ENCODE data around the gene CDH23. TPM values are rescaled to one million over a fixed set of nuclear protein-coding genes. Genes with fewer than 3 reads are reported as not detected.

Gene CDH23
- total RNA-seq, 2 donors from 2014 or later = 3.9 to 74.8 TPM

DNA sequence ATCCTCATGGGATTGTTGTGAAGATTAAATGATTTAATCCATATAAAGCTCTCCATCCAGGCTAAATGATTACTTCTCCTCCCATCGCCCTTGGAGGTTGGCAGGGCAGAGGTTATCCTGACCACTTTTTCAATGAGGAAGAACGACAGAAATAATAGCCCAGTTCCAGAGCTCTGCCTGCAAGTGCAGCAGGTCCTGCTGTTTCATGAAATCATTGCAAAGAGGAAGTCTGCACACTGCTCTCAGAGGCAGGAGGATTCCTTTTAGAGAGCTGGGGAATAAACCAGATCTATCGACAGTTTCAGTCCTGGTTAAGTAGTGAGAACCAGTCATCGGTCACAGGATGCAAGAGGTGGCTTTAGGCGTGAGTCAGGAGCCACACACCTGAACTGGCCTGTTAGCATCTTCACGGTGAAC is 25.0 kb upstream of the CDH23 start:
- Histone ChIP-seq H3K27ac (no peak overlapping the region), H3K4me1 (replicated peaks) (no peaks in the 10 kb centered on the region), H3K27me3 (replicated peaks; ENCODE audit: insufficient read depth) (no peaks in the 10 kb centered on the region), H3K4me3 (no peak overlapping the region), H3K9me3 (no peaks in the 10 kb centered on the region), H3K36me3 (no peaks in the 10 kb centered on the region)
- intact Hi-C loops (cut with DNase I) = no loop called here
- no peak for TF ChIP-seq POLR2A (IDR thresholded peaks at IDR 0.05)
- no peak for TF ChIP-seq POLR2AphosphoS5 (IDR thresholded peaks at IDR 0.05)
- TF ChIP-seq, protein P1, sequence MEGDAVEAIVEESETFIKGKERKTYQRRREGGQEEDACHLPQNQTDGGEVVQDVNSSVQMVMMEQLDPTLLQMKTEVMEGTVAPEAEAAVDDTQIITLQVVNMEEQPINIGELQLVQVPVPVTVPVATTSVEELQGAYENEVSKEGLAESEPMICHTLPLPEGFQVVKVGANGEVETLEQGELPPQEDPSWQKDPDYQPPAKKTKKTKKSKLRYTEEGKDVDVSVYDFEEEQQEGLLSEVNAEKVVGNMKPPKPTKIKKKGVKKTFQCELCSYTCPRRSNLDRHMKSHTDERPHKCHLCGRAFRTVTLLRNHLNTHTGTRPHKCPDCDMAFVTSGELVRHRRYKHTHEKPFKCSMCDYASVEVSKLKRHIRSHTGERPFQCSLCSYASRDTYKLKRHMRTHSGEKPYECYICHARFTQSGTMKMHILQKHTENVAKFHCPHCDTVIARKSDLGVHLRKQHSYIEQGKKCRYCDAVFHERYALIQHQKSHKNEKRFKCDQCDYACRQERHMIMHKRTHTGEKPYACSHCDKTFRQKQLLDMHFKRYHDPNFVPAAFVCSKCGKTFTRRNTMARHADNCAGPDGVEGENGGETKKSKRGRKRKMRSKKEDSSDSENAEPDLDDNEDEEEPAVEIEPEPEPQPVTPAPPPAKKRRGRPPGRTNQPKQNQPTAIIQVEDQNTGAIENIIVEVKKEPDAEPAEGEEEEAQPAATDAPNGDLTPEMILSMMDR (IDR thresholded peaks at IDR 0.05) = no peak
- no peak for DNase-seq (ENCODE audit: low spot score)
- WGBS = 71% methylated on average over 6 of the region's 6 CpGs

DNA sequence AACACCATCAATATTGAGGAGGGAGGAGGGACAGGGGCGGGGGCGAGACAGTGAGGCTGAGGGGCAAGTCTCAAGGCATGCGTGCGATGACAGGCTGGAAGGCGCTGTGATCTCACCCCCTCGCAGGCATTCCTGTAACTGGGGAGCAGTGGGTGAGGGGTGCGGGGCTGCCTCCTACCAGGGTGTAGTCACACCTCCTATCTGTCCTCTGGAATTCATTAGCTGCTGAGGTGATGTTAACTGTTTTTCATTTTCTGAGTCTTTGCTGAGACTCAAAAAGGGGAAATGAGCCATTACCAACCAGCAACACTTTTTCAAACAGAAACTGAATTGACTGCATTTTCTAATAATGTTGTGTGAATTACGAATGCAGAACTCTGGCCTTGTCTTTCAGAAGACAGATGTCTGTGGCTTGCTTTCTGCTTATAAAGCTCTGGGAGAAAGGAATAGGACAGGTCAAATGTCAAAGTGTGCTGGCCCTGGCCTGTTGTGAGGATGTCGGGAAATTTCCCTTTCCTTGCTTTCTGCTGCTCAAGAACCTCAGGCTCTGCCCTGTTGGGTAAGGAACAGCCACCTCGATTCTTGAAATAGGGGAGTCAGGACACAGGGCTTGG is 23.7 kb upstream of the CDH23 start:
- Histone ChIP-seq H3K4me1 (replicated peaks) (no peaks in the 10 kb centered on the region), H3K36me3 (no peaks in the 10 kb centered on the region), H3K27me3 (replicated peaks; ENCODE audit: insufficient read depth) (no peaks in the 10 kb centered on the region), H3K4me3 (no peak overlapping the region), H3K27ac (no peak overlapping the region), H3K9me3 (no peaks in the 10 kb centered on the region)
- intact Hi-C loops (cut with DNase I) = no loop called here
- TF ChIP-seq, protein P1 (IDR thresholded peaks at IDR 0.05) = no peak
- no peak for TF ChIP-seq POLR2AphosphoS5 (IDR thresholded peaks at IDR 0.05)
- TF ChIP-seq POLR2A (IDR thresholded peaks at IDR 0.05) = no peak
- no peak for DNase-seq (ENCODE audit: low spot score)
- whole genome bisulfite sequencing = 67% methylated on average over 10 of the region's 10 CpGs

DNA sequence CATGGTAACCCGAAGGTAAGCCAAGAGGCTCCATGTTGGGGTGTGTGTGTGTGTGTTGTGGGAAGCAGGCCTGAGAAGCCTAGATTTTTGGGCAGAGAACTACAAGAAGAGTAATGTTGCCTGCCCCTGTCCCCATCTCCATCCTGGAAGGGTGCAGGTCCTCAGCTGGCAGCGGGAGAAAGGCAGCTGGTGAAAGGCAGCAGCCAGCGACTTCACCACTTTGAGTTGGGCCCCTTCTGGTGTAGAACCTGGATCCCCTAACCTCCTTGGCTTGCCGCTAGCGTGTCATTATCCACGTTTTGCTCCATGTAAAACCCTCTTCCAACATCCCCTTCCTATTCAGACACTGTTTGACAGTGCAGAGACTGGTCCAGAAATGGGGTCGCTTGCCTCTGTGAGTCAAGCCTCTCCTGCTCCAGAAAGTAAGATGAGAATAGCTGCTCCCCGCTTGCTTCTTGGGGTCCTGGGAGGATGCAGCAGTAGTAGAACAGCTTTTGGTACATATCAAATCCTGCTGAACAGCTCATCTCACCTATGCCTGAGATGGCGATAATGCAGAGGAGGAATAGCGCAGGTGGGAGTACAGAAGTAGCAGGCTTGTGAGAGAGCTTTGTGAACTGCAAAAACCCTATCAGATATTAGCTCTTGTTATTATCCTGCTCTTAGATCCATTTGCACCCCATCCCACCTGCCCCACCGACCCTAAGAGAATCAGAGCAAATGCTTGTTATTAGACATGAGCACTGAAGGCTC is 22.1 kb upstream of the CDH23 start:
- intact Hi-C loops (cut with DNase I) = loop anchor here (5.0 kb wide), 1 partner anchor 57 kb away; the partner anchor contains the start of gene SLC29A3
- WGBS = 85% methylated on average over 11 of the region's 11 CpGs
- Histone ChIP-seq H3K4me3 (no peak overlapping the region), H3K36me3 (no peaks in the 10 kb centered on the region), H3K9me3 (no peaks in the 10 kb centered on the region), H3K27me3 (replicated peaks; ENCODE audit: insufficient read depth) (no peaks in the 10 kb centered on the region), H3K4me1 (replicated peaks) (no peaks in the 10 kb centered on the region), H3K27ac (no peak overlapping the region)
- no peak for DNase-seq (ENCODE audit: low spot score)
- no peak for TF ChIP-seq POLR2A (IDR thresholded peaks at IDR 0.05)

DNA sequence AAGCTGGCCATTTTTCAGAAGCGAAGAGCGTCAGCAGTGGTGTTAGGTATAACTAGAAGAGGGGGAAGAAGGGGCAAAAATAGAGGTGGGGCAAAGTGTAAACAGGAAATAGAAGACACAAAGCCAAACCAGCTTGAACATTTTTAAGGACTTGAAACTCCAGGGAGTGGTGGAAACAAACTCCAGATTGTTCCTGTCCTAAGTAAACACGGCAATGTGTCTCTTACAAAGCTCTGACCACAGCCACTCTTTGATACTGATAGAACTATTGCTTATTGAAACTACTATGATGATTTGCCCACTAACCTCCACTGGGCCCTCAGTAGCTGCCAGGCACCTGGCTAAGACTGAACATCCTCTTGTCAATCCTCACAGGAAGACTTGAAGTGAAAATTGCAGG is 20.8 kb upstream of the CDH23 start:
- Histone ChIP-seq H3K9me3 (no peaks in the 10 kb centered on the region), H3K36me3 (no peaks in the 10 kb centered on the region), H3K27me3 (replicated peaks; ENCODE audit: insufficient read depth) (no peaks in the 10 kb centered on the region), H3K4me1 (replicated peaks) (no peaks in the 10 kb centered on the region), H3K27ac (no peak overlapping the region), H3K4me3 (no peak overlapping the region)
- no peak for DNase-seq (ENCODE audit: low spot score)
- 55% methylated on average over 3 of the region's 3 CpGs for WGBS
- TF ChIP-seq, protein P1 (IDR thresholded peaks at IDR 0.05) = no peak
- TF ChIP-seq POLR2A (IDR thresholded peaks at IDR 0.05) (no peak), POLR2AphosphoS5 (IDR thresholded peaks at IDR 0.05) (no peak)
- intact Hi-C loops (cut with DNase I) = loop anchor here (5.0 kb wide), 1 partner anchor 59 kb away; the partner anchor contains the start of gene SLC29A3

DNA sequence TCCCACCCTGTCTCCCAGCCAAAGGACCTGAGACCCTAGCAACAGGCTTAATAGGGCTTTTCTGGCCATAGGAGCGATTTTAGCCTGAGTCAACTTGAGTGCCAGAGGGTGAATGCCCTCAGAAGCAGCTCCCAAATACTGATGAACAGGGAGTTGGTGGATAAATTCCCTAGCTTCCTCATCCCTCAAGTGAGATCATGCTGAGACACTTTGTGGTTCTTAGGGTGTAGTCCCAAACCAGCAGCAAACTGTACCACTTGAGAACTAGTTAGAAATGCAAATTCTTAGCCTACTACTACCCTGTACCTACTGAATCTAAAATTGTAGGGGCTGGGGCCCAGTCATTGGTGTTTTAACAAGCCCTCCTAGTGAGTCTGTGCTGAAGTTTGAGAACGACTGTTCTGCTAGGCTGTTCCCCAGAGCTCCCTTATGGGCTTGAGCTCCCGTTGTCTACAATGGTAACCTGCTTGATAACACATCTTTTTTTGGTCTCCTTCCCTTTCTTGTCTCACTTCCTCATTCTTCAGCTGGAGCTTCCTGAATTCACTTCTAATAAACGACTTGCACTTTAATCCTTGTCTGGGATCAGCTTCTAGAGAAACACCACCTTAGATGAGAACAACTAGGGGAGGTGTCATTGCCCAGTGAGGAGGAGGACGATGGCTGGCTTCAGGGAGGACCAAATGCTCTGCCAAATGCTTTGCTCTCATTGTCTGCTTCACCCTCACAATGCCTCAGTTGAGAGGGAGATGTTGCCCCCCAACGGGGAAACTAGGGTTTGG is 18.2 kb upstream of the CDH23 start:
- Histone ChIP-seq H3K36me3 (no peaks in the 10 kb centered on the region), H3K27ac (no peak overlapping the region), H3K27me3 (replicated peaks; ENCODE audit: insufficient read depth) (no peaks in the 10 kb centered on the region), H3K4me1 (replicated peaks) (no peaks in the 10 kb centered on the region), H3K4me3 (no peak overlapping the region), H3K9me3 (no peaks in the 10 kb centered on the region)
- TF ChIP-seq, protein P1 (IDR thresholded peaks at IDR 0.05) = no peak
- no peak for TF ChIP-seq POLR2AphosphoS5 (IDR thresholded peaks at IDR 0.05)
- TF ChIP-seq POLR2A (IDR thresholded peaks at IDR 0.05) = no peak
- intact Hi-C loops (cut with DNase I) = loop anchor here (5.0 kb wide), 1 partner anchor 61 kb away; the partner anchor contains the start of gene SLC29A3
- WGBS = 59% methylated on average over 6 of the region's 6 CpGs
- DNase-seq (ENCODE audit: low spot score) = no peak
